22Rv1 (cell line): ENCODE results near the gene ADM2.

Source experiments
- CTCF ChIP-seq: fragments of 450-650 bp; IDR thresholded peaks from 2 replicates; pipeline ENCODE4 v1.5.1; 2017; ENCODE audit warnings: mild to moderate bottlenecking
- ZFX ChIP-seq: fragments of 450-650 bp; IDR thresholded peaks from 2 replicates; pipeline ENCODE4 v1.6.1; 2017; ENCODE audit warnings: antibody characterized with exemption, borderline replicate concordance

- TF ChIP-seq CTCF (no peak), ZFX (no peak)
Measured at GRCh38 chr22:50436841-50437341, 44.5 kb upstream of the ADM2 start.
